Measurements from ENCODE around the gene CHIC2.
"Not testable (repeated sequence)": the region's sequence is repeated elsewhere in the genome, so short reads cannot be mapped to it uniquely, and the experiment has no call there.

Gene CHIC2

GRCh38 chr4:54061067-54061466, 3.3 kb downstream of the CHIC2 start:
- ATAC-seq (no peak), DNase-seq (no peak)

DNA sequence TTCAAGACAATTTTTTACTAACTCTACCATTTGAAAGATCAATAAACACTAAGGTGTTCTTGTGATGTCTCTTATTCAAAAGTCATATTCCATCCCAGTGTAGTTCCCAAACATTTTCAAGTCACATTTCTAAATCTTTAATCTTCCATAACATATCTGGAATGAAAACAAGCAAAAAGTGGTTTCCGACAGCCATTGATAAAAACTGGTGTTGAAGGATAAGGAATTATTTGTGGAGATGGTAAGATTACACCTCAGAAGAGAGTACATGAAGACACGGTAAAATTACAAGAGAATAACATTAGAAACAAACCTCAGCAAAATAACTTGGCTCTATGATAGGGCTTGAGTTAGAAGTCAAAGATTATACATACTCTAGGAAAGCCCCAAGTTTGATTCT, 4.3 kb downstream of the CHIC2 start:
- ATAC-seq (no peak), DNase-seq (no peak)

- ATAC-seq: peak; percentile 78
- DNase-seq: no peak
Observed at GRCh38 chr4:54058171-54058570, 6.2 kb downstream of the CHIC2 start.

GRCh38 chr4:54056360-54056759, 8.0 kb downstream of the CHIC2 start:
- peak; percentile 62 for ATAC-seq
- DNase-seq: no peak

- no peak for ATAC-seq
Observed at GRCh38 chr4:54055494-54055893, 8.9 kb downstream of the CHIC2 start.

DNA sequence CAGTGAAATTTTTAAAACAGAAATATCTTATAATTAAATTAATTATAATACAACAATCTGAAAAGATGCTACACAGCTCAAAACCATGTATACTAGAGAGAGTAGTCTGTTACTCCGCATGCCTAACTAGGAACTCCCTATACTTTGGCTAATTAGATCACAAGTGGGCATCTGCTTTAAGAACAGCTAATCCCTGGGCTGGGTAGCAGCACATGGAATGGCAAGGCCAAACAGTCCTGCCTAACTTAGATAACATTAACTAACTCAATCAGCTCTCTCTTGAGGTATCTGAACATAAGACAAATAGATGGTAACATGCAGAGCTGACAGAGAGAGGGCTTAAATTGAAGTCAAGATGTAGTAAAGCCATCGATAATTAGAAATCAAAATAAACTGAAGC, 9.9 kb downstream of the CHIC2 start:
- ATAC-seq (no peak), DNase-seq (no peak)

More at GRCh38 chr4:54055494-54055893, 8.9 kb downstream of the CHIC2 start:
- DNase-seq: no peak

DNA sequence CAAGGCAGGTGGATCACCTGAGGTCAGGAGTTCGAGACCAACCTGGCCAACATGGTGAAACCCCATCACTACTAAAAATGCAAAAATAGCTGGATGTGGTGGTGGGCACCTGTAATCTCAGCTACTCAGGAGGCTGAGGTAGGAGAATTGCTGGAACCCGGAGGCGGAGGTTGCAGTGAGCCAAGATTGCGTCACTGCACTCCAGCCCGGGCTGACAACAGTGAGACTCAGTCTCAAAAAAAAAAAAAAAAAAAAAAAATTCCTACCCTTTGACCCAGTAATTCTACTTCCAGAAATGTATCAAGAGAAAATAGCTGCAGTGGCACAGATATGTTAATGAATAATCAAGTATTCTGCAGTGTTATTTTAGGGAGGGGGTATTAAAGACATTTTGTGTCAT, 11.1 kb downstream of the CHIC2 start:
- DNase-seq: not testable (repeated sequence)

DNA sequence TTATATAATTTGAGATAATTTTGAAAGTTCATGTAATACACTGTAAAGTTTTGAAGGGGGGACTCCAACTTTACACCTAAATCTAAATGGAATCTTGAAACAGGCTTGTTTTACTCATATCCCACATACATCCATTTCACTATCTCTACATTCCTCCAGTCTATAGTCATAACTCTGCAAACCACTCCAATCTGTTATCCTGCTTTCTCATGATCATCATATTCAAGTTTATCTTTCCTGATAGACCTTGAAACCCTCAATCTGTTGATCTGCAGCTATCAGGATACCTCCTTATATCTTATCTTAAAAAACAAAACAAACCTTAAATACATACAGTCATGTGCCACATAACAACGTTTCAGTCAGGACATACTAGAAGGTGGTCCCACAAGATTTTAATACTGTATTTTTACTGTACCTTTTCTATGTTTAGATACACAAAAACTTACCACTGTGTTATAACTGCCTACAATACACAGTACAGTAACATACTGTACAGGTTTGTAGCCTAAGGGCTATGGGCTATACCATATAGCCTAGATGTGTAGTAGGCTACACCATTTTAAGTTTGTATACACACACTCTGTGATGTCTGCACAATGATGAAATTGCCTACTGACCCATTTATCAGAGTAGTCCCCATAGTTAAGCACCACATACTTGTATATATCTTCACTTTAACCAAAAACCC, 14.0 kb downstream of the CHIC2 start:
- ATAC-seq: no peak
- no peak for DNase-seq

More for the DNA sequence above, 11.1 kb downstream of the CHIC2 start:
- not testable (repeated sequence) for ATAC-seq

- ATAC-seq, DNase-seq: not testable (repeated sequence)
Observed at GRCh38 chr4:54043630-54044029, 20.8 kb downstream of the CHIC2 start.

GRCh38 chr4:54041933-54042332, 22.5 kb downstream of the CHIC2 start:
- no peak for DNase-seq
- no peak for ATAC-seq

DNA sequence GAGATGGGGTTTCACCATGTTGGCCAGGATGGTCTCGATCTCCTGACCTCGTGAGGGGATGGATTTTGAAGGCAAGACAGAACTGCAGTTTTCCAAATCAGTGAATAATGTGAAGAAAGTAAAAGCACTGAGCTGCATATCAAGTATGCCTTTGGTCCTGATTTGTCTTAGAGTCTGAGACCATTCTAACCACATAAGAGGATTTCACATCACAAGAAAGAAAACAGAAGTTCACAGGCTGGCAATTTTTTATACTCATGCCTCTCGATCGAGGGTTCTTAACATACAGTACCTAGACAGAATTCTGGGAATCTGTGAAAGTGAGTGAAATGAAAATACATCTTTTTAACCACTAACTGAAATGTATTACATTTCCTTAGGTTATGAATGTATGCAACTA, 23.3 kb downstream of the CHIC2 start:
- DNase-seq (no peak), ATAC-seq (peak; percentile 52)

DNA sequence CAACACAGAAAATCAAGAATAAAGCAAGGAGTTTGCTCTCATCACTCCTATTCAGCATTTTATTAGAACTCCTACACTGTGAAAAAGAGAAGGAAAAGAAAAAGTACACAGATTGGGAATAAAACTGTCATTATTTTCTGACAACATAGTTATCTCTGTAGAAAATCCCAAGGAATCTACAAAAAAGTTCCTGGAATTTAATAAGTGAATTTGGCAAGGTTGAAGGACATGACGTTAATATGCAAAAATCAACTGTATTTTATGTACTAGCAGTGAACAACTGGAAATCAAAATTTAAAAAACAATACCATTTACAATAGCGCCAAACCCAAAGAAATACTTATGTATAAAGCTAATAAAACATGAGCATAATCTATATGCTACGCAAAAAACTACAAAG, 26.3 kb downstream of the CHIC2 start:
- DNase-seq (no peak), ATAC-seq (no peak)

GRCh38 chr4:54036184-54036583, 28.2 kb downstream of the CHIC2 start:
- ATAC-seq (no peak), DNase-seq (no peak)

- ATAC-seq: no peak
- no peak for DNase-seq
Observed at GRCh38 chr4:54032558-54033135, 31.8 kb downstream of the CHIC2 start.

DNA sequence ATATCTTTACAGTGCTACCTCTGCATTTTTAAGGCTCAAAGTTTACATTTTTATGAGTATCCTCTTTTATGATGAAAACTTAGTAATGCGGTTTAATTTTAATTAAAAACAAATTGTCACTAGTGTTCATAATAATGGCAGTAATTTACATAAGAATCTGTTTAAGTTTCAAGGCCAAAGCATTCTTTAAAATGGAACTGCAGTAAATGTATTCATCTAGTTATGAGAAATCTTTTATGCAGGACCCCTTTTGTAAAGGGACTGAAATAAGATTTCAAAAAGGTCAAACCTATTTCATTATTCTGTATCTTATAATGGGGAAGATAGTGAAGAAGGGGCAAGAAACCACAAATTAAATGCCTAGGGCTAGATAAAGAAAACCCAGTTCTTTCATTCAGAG, 37.1 kb downstream of the CHIC2 start:
- ATAC-seq (no peak), DNase-seq (no peak)

GRCh38 chr4:54025582-54025981, 38.8 kb downstream of the CHIC2 start:
- DNase-seq (no peak), ATAC-seq (no peak)

DNA sequence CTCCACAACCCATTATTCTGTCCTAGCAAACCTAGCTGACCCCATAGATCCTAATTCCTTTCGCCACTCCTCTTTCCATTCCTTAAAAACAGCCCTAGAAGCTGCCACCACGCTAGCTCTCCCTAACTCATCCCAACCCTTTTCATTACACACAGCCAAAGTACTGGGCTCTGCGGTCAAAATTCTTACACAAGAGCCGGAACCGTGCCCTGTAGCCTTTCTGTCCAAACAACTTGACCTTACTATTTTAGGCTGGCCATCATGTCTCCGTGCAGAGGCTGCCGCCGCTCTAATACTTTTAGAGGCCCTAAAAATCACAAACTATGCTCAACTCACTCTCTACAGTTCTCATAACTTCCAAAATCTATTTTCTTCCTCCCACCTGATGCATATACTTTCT, 41.4 kb downstream of the CHIC2 start:
- ATAC-seq, DNase-seq: not testable (repeated sequence)

DNA sequence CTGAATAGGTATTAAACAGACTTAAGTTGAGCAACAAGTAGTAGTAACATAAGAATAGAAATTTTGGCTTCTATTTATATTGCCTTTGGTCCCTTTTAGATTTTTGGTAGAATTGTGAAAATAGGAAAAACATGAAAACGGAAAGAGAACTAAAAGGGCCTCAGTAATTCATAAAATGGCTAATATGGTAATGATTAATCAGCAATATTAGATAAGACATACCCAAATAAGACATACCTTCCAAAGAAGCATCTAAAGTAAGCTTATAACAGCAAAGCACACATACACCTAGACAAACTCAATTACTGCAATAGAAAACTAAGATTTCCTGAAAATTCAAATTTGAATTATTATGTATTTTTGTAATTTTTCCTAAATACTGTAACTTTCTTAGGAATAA, 46.4 kb downstream of the CHIC2 start:
- ATAC-seq: no peak
- no peak for DNase-seq

DNA sequence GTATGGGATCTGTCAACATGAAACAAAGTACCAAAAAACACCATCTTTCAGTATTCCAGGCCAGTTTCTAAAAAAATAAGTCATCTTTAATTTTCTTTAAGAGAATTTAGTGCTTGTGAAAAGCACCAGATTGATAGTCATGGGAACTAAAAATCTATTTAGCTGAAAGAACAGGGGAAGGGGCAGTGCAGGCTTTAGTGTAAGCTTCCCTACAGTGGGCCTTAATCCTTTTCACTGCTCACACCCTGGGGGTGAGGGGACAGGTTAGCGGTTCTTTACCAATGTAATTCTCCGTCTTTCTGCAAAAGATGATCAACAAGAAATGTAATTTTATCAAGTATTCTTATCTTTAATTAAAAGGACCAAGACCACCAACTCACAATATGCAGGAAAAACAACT, 47.1 kb downstream of the CHIC2 start:
- DNase-seq (no peak), ATAC-seq (no peak)

- ATAC-seq (no peak), DNase-seq (no peak)
Observed at GRCh38 chr4:54016504-54016903, 47.9 kb downstream of the CHIC2 start.

DNA sequence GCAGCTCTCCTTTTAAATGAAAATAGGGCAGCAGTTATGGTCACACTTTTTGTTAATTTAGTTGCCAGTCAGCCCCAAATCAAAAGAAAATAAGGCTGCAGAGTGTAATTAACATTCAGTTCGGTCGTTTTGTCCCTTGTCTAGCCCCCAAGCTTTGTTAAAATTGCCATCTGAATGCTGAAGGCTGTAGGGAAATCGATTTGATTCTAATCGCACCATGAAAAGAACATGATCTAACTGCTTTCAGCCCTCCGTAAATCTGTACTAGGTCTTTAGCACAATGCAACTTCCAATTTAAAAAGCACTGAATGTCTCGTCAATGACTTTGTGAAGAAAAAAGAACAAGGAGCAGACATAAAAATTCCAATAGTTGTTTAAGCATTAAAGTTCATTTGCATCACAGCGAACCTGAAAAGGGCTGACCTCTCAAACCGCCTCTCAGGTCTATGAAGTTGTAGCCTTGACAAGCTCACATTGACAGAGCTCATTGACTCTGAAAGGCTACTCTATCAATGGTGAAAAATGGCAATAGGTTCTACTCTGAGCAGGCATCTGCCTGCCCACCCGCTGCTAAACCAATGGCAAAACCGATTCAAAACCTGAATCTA, 48.9 kb downstream of the CHIC2 start:
- DNase-seq: no peak
- no peak for ATAC-seq

- ATAC-seq (no peak), DNase-seq (no peak)
Observed at GRCh38 chr4:54014666-54015160, 49.7 kb downstream of the CHIC2 start.

- ATAC-seq (no peak), DNase-seq (no peak)
Observed at GRCh38 chr4:54011201-54011600, 53.2 kb downstream of the CHIC2 start.

DNA sequence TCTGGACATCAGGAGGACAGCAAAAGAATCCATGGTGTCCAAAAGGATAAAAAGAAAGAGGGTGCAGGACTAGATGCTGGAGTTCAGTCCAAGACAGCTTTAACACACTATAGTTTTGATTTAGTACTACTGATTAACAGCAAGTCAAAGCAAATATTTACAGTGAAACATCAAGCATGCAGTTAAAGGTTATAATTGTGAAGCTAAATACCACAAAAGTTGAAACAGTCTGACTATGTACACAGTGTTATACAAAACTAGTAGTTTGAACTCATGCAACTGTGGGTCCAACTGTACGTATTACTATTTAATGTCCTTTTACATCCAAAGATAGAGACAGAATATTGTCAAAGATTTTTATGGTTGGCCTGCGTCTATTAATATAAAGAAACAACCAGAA, 57.6 kb downstream of the CHIC2 start:
- no peak for ATAC-seq
- no peak for DNase-seq

Data from stimulated activated naive CD8-positive, alpha-beta T cell treated with anti-CD3 and anti-CD28 coated beads, Interleukin-15, Interleukin-2, amounts not matched to agents 100 U/mL and 50 U/mL, for 24 hours (primary cell).